Activated T-helper 1 cell treated with anti-CD3 and anti-CD28 coated beads, Interleukin-12 subunit alpha, Interleukin-12 subunit beta, Interleukin-2, Interleukin-4 antibody, amounts not matched to agents 30 ng/mL and 10 ng/mL and 1 ng/mL, durations not matched to agents 14 hours and 24 hours and 36 hours (primary cell): ENCODE measurements around the gene TBC1D8. TPM values are rescaled to one million over a fixed set of nuclear protein-coding genes. Genes with fewer than 3 reads are reported as not detected.
"Not testable (repeated sequence)": the region's sequence is repeated elsewhere in the genome, so short reads cannot be mapped to it uniquely, and the experiment has no call there.

Source experiments
- DNase-seq: peaks from one replicate; pipeline ENCODE4 v3.0.0; 2021; ENCODE audit warnings: low spot score
- H3K27ac Mint-ChIP-seq: one replicate; pipeline ENCODE4 v1.8.0; 2021; ENCODE audit warnings: mild to moderate bottlenecking, mixed read lengths
- H3K27me3 Mint-ChIP-seq: one replicate; pipeline ENCODE4 v1.8.0; 2022; ENCODE audit warnings: mild to moderate bottlenecking, moderate library complexity, mixed read lengths; ENCODE audit not compliant: insufficient read depth
- H3K36me3 Mint-ChIP-seq: one replicate; pipeline ENCODE4 v1.8.0; 2021; ENCODE audit warnings: low read depth, mixed read lengths
- H3K4me1 Mint-ChIP-seq: one replicate; pipeline ENCODE4 v1.8.0; 2021; ENCODE audit warnings: low read depth, mixed read lengths
- H3K4me3 Mint-ChIP-seq: one replicate; pipeline ENCODE4 v1.8.0; 2021; ENCODE audit warnings: mild to moderate bottlenecking, moderate library complexity, mixed read lengths
- H3K9me3 Mint-ChIP-seq: one replicate; pipeline ENCODE4 v1.8.0; 2021; ENCODE audit warnings: mixed read lengths
- intact Hi-C: fragments of 100-400 bp; cut with micrococcal nuclease; formaldehyde crosslinking; loops from one replicate; pipeline ENCODE4 v1.15.1; 2024
- total RNA-seq: library from RNA; stranded (reverse); gene quantifications from 2 replicates; pipeline ENCODE4 v1.2.3, GENCODE V29; 2022

The TBC1D8 gene
- total RNA-seq, 1 donor from 2014 or later: 1.1 TPM

- Mint-ChIP-seq H3K27ac (no peak overlapping the region), H3K27me3 (peaks cover 4% of the 10 kb centered on the region), H3K9me3 (no peaks in the 10 kb centered on the region), H3K4me3 (no peak overlapping the region), H3K4me1 (no peaks in the 10 kb centered on the region), H3K36me3 (no peaks in the 10 kb centered on the region)
- DNase-seq: no peak
- intact Hi-C loops: no loop called here
Observed at GRCh38 chr2:101081375-101081907, 69.7 kb downstream of the TBC1D8 start.

- no peaks in the 10 kb centered on the region for H3K36me3 Mint-ChIP-seq
- no peak for DNase-seq
- H3K4me1 Mint-ChIP-seq: no peaks in the 10 kb centered on the region
- H3K4me3 Mint-ChIP-seq: no peak overlapping the region
- no peaks in the 10 kb centered on the region for H3K9me3 Mint-ChIP-seq
- intact Hi-C loops: no loop called here
- no peak overlapping the region for H3K27ac Mint-ChIP-seq
- peaks cover 4% of the 10 kb centered on the region for H3K27me3 Mint-ChIP-seq
Observed at GRCh38 chr2:101080211-101081068, 70.7 kb downstream of the TBC1D8 start.

- no peaks in the 10 kb centered on the region for H3K4me1 Mint-ChIP-seq
- intact Hi-C loops: no loop called here
- no peak for DNase-seq
- no peak overlapping the region for H3K4me3 Mint-ChIP-seq
- H3K9me3 Mint-ChIP-seq: no peaks in the 10 kb centered on the region
- peaks cover 5% of the 10 kb centered on the region for H3K27me3 Mint-ChIP-seq
- no peaks in the 10 kb centered on the region for H3K36me3 Mint-ChIP-seq
- no peak overlapping the region for H3K27ac Mint-ChIP-seq
Observed at GRCh38 chr2:101076581-101076980, 74.6 kb downstream of the TBC1D8 start.

- H3K4me3 Mint-ChIP-seq: no peak overlapping the region
- H3K27me3 Mint-ChIP-seq: peaks cover 3% of the 10 kb centered on the region
- intact Hi-C loops: no loop called here
- H3K4me1 Mint-ChIP-seq: no peaks in the 10 kb centered on the region
- no peak overlapping the region for H3K27ac Mint-ChIP-seq
- DNase-seq: no peak
- H3K36me3 Mint-ChIP-seq: no peaks in the 10 kb centered on the region
- no peaks in the 10 kb centered on the region for H3K9me3 Mint-ChIP-seq
Observed at GRCh38 chr2:101064868-101065549, 86.2 kb downstream of the TBC1D8 start.

- no peaks in the 10 kb centered on the region for H3K36me3 Mint-ChIP-seq
- peaks cover 3% of the 10 kb centered on the region for H3K27me3 Mint-ChIP-seq
- H3K4me1 Mint-ChIP-seq: no peaks in the 10 kb centered on the region
- H3K9me3 Mint-ChIP-seq: no peaks in the 10 kb centered on the region
- intact Hi-C loops: no loop called here
- no peak for DNase-seq
- no peak overlapping the region for H3K27ac Mint-ChIP-seq
- H3K4me3 Mint-ChIP-seq: no peak overlapping the region
Observed at GRCh38 chr2:101064505-101064867, 86.7 kb downstream of the TBC1D8 start.

GRCh38 chr2:101064125-101064502 is 87.1 kb downstream of the TBC1D8 start:
- DNase-seq: no peak
- Mint-ChIP-seq H3K27me3 (peaks cover 3% of the 10 kb centered on the region), H3K4me1 (no peaks in the 10 kb centered on the region), H3K9me3 (no peaks in the 10 kb centered on the region), H3K27ac (no peak overlapping the region), H3K36me3 (no peaks in the 10 kb centered on the region), H3K4me3 (no peak overlapping the region)
- intact Hi-C loops: no loop called here

GRCh38 chr2:101063352-101064124 is 87.6 kb downstream of the TBC1D8 start:
- no peak overlapping the region for H3K27ac Mint-ChIP-seq
- H3K9me3 Mint-ChIP-seq: no peaks in the 10 kb centered on the region
- H3K36me3 Mint-ChIP-seq: no peaks in the 10 kb centered on the region
- no peaks in the 10 kb centered on the region for H3K4me1 Mint-ChIP-seq
- DNase-seq: no peak
- peaks cover 3% of the 10 kb centered on the region for H3K27me3 Mint-ChIP-seq
- intact Hi-C loops: no loop called here
- H3K4me3 Mint-ChIP-seq: no peak overlapping the region

- no peak for DNase-seq
- intact Hi-C loops: no loop called here
- no peaks in the 10 kb centered on the region for H3K4me1 Mint-ChIP-seq
Observed at GRCh38 chr2:101058386-101058785, 92.8 kb downstream of the TBC1D8 start.

GRCh38 chr2:101057051-101057933 is 93.9 kb downstream of the TBC1D8 start:
- H3K27me3 Mint-ChIP-seq: no peaks in the 10 kb centered on the region
- no peak for DNase-seq
- intact Hi-C loops: no loop called here
- no peaks in the 10 kb centered on the region for H3K36me3 Mint-ChIP-seq
- H3K4me3 Mint-ChIP-seq: no peak overlapping the region
- no peaks in the 10 kb centered on the region for H3K9me3 Mint-ChIP-seq
- H3K4me1 Mint-ChIP-seq: no peaks in the 10 kb centered on the region
- H3K27ac Mint-ChIP-seq: no peak overlapping the region

More at GRCh38 chr2:101058386-101058785, 92.8 kb downstream of the TBC1D8 start:
- Mint-ChIP-seq H3K36me3 (no peaks in the 10 kb centered on the region), H3K27me3 (no peaks in the 10 kb centered on the region), H3K9me3 (no peaks in the 10 kb centered on the region), H3K27ac (no peak overlapping the region), H3K4me3 (no peak overlapping the region)

- intact Hi-C loops: no loop called here
- Mint-ChIP-seq H3K36me3 (no peaks in the 10 kb centered on the region), H3K27me3 (peaks cover 3% of the 10 kb centered on the region), H3K4me1 (no peaks in the 10 kb centered on the region), H3K27ac (no peak overlapping the region), H3K4me3 (no peak overlapping the region), H3K9me3 (no peaks in the 10 kb centered on the region)
- DNase-seq: no peak
Observed at GRCh38 chr2:101053117-101053516, 98.1 kb downstream of the TBC1D8 start.

GRCh38 chr2:101052147-101052546 is 99.0 kb downstream of the TBC1D8 start:
- intact Hi-C loops: no loop called here
- peaks cover 3% of the 10 kb centered on the region for H3K27me3 Mint-ChIP-seq
- no peaks in the 10 kb centered on the region for H3K9me3 Mint-ChIP-seq
- no peaks in the 10 kb centered on the region for H3K4me1 Mint-ChIP-seq
- no peak overlapping the region for H3K27ac Mint-ChIP-seq
- no peaks in the 10 kb centered on the region for H3K36me3 Mint-ChIP-seq
- no peak for DNase-seq
- no peak overlapping the region for H3K4me3 Mint-ChIP-seq

- H3K27ac Mint-ChIP-seq, DNase-seq, H3K9me3 Mint-ChIP-seq, H3K4me1 Mint-ChIP-seq, H3K27me3 Mint-ChIP-seq, H3K36me3 Mint-ChIP-seq, H3K4me3 Mint-ChIP-seq, intact Hi-C loops: not testable (repeated sequence)
Observed at GRCh38 chr2:101050886-101051285, 100.3 kb downstream of the TBC1D8 start.
